ENCODE results near the gene SLC39A7. TPM values are rescaled to one million over a fixed set of nuclear protein-coding genes. Genes with fewer than 3 reads are reported as not detected.
A peak's percentile ranks its signal among the peaks of the same experiment; 100 is the strongest.
"Not testable (repeated sequence)": the region's sequence is repeated elsewhere in the genome, so short reads cannot be mapped to it uniquely, and the experiment has no call there.

Gene SLC39A7
- total RNA-seq, 5 donors from 2014 or later (not counting 1 experiment from before 2014, with no cell fraction given) = 19.1 to 44.0 (median 41.3) TPM

- H3K27me3 ChIP-seq (replicated peaks in 1 of 2; ENCODE audit: control insufficient read depth in 2 of 2, extremely low read depth in 1 of 2, insufficient read depth in 2 of 2, low read length in 1 of 2) = peaks cover 2 to 66% of the 10 kb centered on the region in 2 experiments
- H3K36me3 ChIP-seq (ENCODE audit: control insufficient read depth in 2 of 2, extremely low read depth in 1 of 2, insufficient read depth in 1 of 2, low read length in 1 of 2) = peaks cover 0 to 12% of the 10 kb centered on the region in 2 donors
- WGBS (ENCODE audit: insufficient coverage) = 85% methylated on average over 3 of the region's 9 CpGs
- Mint-ChIP-seq H3K27me3 (peaks cover 23 to 50% of the 10 kb centered on the region in 2 donors), H3K4me1 (peaks cover 19 to 26% (median 22%) of the 10 kb centered on the region in 3 donors), H3K9me3 (no peaks in the 10 kb centered on the region), H3K4me3 (peak overlapping the region in 1 of 3 donors; percentile 85), H3K36me3 (peaks cover 8% of the 10 kb centered on the region), H3K27ac (peak overlapping the region in 1 of 2 donors; percentile 74)
- POLR2A ChIA-PET = interaction anchor here (0.6 kb wide), 2 partner anchors 83 to 222 kb away, joined by 11 to 12 read pairs; no protein-coding TSS in a partner anchor
- CTCF ChIA-PET = no interaction called here
- H3K4me3 ChIP-seq (ENCODE audit: control insufficient read depth in 1 of 2, extremely low read depth in 1 of 2, low read length in 1 of 2) = no peak overlapping the region
- H3K27ac ChIP-seq (ENCODE audit: low read length) = no peak overlapping the region
- peaks cover 2 to 29% of the 10 kb centered on the region in 2 experiments for H3K4me1 ChIP-seq (ENCODE audit: control insufficient read depth in 1 of 2, extremely low read depth in 1 of 2, insufficient read depth in 2 of 2, low read length in 2 of 2)
- H3K9me3 ChIP-seq = no peaks in the 10 kb centered on the region
- no peak for DNase-seq
- peak in 2 of 4 experiments; percentile 11 to 23 for ATAC-seq (replicated peaks in 1 of 4)
These were observed 14.8 kb downstream of the SLC39A7 start for GRCh38 chr6:33215271-33216116.

GRCh38 chr6:33216117-33216649 lies 15.5 kb downstream of the SLC39A7 start:
- Mint-ChIP-seq H3K4me3 (no peak overlapping the region), H3K27ac (peak overlapping the region in 1 of 2 donors; percentile 74), H3K27me3 (peaks cover 23 to 52% of the 10 kb centered on the region in 2 donors), H3K9me3 (no peaks in the 10 kb centered on the region), H3K36me3 (peaks cover 5% of the 10 kb centered on the region), H3K4me1 (peaks cover 19 to 26% (median 20%) of the 10 kb centered on the region in 3 donors)
- no peaks in the 10 kb centered on the region for H3K9me3 ChIP-seq
- ATAC-seq (replicated peaks in 1 of 4) = peak in 2 of 4 experiments; percentile 11 to 28
- WGBS (ENCODE audit: insufficient coverage) = 73% methylated on average over 4 of the region's 4 CpGs
- peaks cover 0 to 8% of the 10 kb centered on the region in 2 donors for H3K36me3 ChIP-seq (ENCODE audit: control insufficient read depth in 2 of 2, extremely low read depth in 1 of 2, insufficient read depth in 1 of 2, low read length in 1 of 2)
- peaks cover 2 to 29% of the 10 kb centered on the region in 2 experiments for H3K4me1 ChIP-seq (ENCODE audit: control insufficient read depth in 1 of 2, extremely low read depth in 1 of 2, insufficient read depth in 2 of 2, low read length in 2 of 2)
- H3K27me3 ChIP-seq (replicated peaks in 1 of 2; ENCODE audit: control insufficient read depth in 2 of 2, extremely low read depth in 1 of 2, insufficient read depth in 2 of 2, low read length in 1 of 2) = peaks cover 2 to 70% of the 10 kb centered on the region in 2 experiments
- no peak overlapping the region for H3K27ac ChIP-seq (ENCODE audit: low read length)
- DNase-seq = peak in 1 of 35 experiments; percentile 7
- ChIA-PET POLR2A (interaction anchor here in 1 of 2 donors (0.6 kb wide), 1 partner anchor 82 kb away, joined by 12 read pairs; no protein-coding TSS in a partner anchor), CTCF (no interaction called here)
- H3K4me3 ChIP-seq (ENCODE audit: control insufficient read depth in 1 of 2, extremely low read depth in 1 of 2, low read length in 1 of 2) = no peak overlapping the region

- Mint-ChIP-seq H3K27ac (peak overlapping the region in 1 of 2 donors; percentile 28), H3K4me3 (no peak overlapping the region), H3K27me3 (peaks cover 28 to 59% of the 10 kb centered on the region in 2 donors), H3K9me3 (no peaks in the 10 kb centered on the region), H3K36me3 (peaks cover under 1% of the 10 kb centered on the region), H3K4me1 (peaks cover 19 to 24% (median 20%) of the 10 kb centered on the region in 3 donors)
- POLR2A ChIA-PET = no interaction called here
- H3K9me3 ChIP-seq = no peaks in the 10 kb centered on the region
- no peak overlapping the region for H3K27ac ChIP-seq (ENCODE audit: low read length)
- ATAC-seq (replicated peaks in 1 of 4) (no peak), DNase-seq (no peak)
- peaks cover 0 to under 1% of the 10 kb centered on the region in 2 donors for H3K36me3 ChIP-seq (ENCODE audit: control insufficient read depth in 2 of 2, extremely low read depth in 1 of 2, insufficient read depth in 1 of 2, low read length in 1 of 2)
- CTCF ChIA-PET = interaction anchor here in 1 of 2 donors (0.5 kb wide), 1 partner anchor 15 kb away, joined by 3 read pairs; no protein-coding TSS in a partner anchor
- 100% methylated on average over 2 of the region's 6 CpGs for WGBS (ENCODE audit: insufficient coverage)
- H3K4me3 ChIP-seq (ENCODE audit: control insufficient read depth in 1 of 2, extremely low read depth in 1 of 2, low read length in 1 of 2) = no peak overlapping the region
- peaks cover 2 to 27% of the 10 kb centered on the region in 2 experiments for H3K4me1 ChIP-seq (ENCODE audit: control insufficient read depth in 1 of 2, extremely low read depth in 1 of 2, insufficient read depth in 2 of 2, low read length in 2 of 2)
- H3K27me3 ChIP-seq (replicated peaks in 1 of 2; ENCODE audit: control insufficient read depth in 2 of 2, extremely low read depth in 1 of 2, insufficient read depth in 2 of 2, low read length in 1 of 2) = peaks cover 2 to 66% of the 10 kb centered on the region in 2 experiments
These were observed 16.6 kb downstream of the SLC39A7 start for GRCh38 chr6:33217246-33217645.

- Mint-ChIP-seq H3K27ac (no peak overlapping the region), H3K4me1 (peaks cover 16 to 19% (median 17%) of the 10 kb centered on the region in 3 donors), H3K4me3 (no peak overlapping the region), H3K27me3 (peaks cover 28 to 59% of the 10 kb centered on the region in 2 donors), H3K9me3 (no peaks in the 10 kb centered on the region), H3K36me3 (no peaks in the 10 kb centered on the region)
- Histone ChIP-seq H3K4me1 (ENCODE audit: control insufficient read depth in 1 of 2, extremely low read depth in 1 of 2, insufficient read depth in 2 of 2, low read length in 2 of 2) (peaks cover 2 to 23% of the 10 kb centered on the region in 2 experiments), H3K36me3 (ENCODE audit: control insufficient read depth in 2 of 2, extremely low read depth in 1 of 2, insufficient read depth in 1 of 2, low read length in 1 of 2) (no peaks in the 10 kb centered on the region), H3K27ac (ENCODE audit: low read length) (no peak overlapping the region), H3K4me3 (ENCODE audit: control insufficient read depth in 1 of 2, extremely low read depth in 1 of 2, low read length in 1 of 2) (no peak overlapping the region), H3K9me3 (no peaks in the 10 kb centered on the region), H3K27me3 (replicated peaks in 1 of 2; ENCODE audit: control insufficient read depth in 2 of 2, extremely low read depth in 1 of 2, insufficient read depth in 2 of 2, low read length in 1 of 2) (peaks cover 4 to 65% of the 10 kb centered on the region in 2 experiments)
- ChIA-PET POLR2A (no interaction called here), CTCF (no interaction called here)
- 82% methylated on average over 2 of the region's 3 CpGs for WGBS (ENCODE audit: insufficient coverage)
- DNase-seq = no peak
- no peak for ATAC-seq (replicated peaks in 1 of 4)
These were observed 17.0 kb downstream of the SLC39A7 start for GRCh38 chr6:33217681-33218080.

- H3K9me3 Mint-ChIP-seq; H3K27ac ChIP-seq (ENCODE audit: low read length); H3K4me1 ChIP-seq (ENCODE audit: control insufficient read depth in 1 of 2, extremely low read depth in 1 of 2, insufficient read depth in 2 of 2, low read length in 2 of 2); ATAC-seq (replicated peaks in 1 of 4); H3K36me3 ChIP-seq (ENCODE audit: control insufficient read depth in 2 of 2, extremely low read depth in 1 of 2, insufficient read depth in 1 of 2, low read length in 1 of 2); H3K4me3 Mint-ChIP-seq; H3K36me3 Mint-ChIP-seq; H3K9me3 ChIP-seq; H3K27ac Mint-ChIP-seq; DNase-seq; POLR2A ChIA-PET; H3K4me3 ChIP-seq (ENCODE audit: control insufficient read depth in 1 of 2, extremely low read depth in 1 of 2, low read length in 1 of 2); H3K4me1 Mint-ChIP-seq; CTCF ChIA-PET: not testable (repeated sequence)
- peaks cover 2 to 24% of the 10 kb centered on the region in 2 experiments for H3K27me3 ChIP-seq (replicated peaks in 1 of 2; ENCODE audit: control insufficient read depth in 2 of 2, extremely low read depth in 1 of 2, insufficient read depth in 2 of 2, low read length in 1 of 2)
- H3K27me3 Mint-ChIP-seq = peaks cover 26 to 44% of the 10 kb centered on the region in 2 donors
- no CpG with 5 or more reads among the region's 14 CpGs for WGBS (ENCODE audit: insufficient coverage)
These were observed 25.9 kb downstream of the SLC39A7 start for GRCh38 chr6:33226503-33227120.

- peaks cover 0 to 3% (median 0%) of the 10 kb centered on the region in 3 donors for H3K4me1 Mint-ChIP-seq
These were observed 34.6 kb downstream of the SLC39A7 start for GRCh38 chr6:33235221-33235634.

More at GRCh38 chr6:33235221-33235634, 34.6 kb downstream of the SLC39A7 start:
- Histone ChIP-seq H3K27ac (ENCODE audit: low read length) (no peak overlapping the region), H3K36me3 (ENCODE audit: control insufficient read depth in 2 of 2, extremely low read depth in 1 of 2, insufficient read depth in 1 of 2, low read length in 1 of 2) (no peaks in the 10 kb centered on the region), H3K4me1 (ENCODE audit: control insufficient read depth in 1 of 2, extremely low read depth in 1 of 2, insufficient read depth in 2 of 2, low read length in 2 of 2) (no peaks in the 10 kb centered on the region), H3K27me3 (replicated peaks in 1 of 2; ENCODE audit: control insufficient read depth in 2 of 2, extremely low read depth in 1 of 2, insufficient read depth in 2 of 2, low read length in 1 of 2) (peaks cover 4 to 43% of the 10 kb centered on the region in 2 experiments), H3K9me3 (no peaks in the 10 kb centered on the region), H3K4me3 (ENCODE audit: control insufficient read depth in 1 of 2, extremely low read depth in 1 of 2, low read length in 1 of 2) (no peak overlapping the region)
- no peak overlapping the region for H3K27ac Mint-ChIP-seq
- ATAC-seq (replicated peaks in 1 of 4) (no peak), DNase-seq (no peak)
- H3K36me3 Mint-ChIP-seq = no peaks in the 10 kb centered on the region
- peaks cover 19 to 45% of the 10 kb centered on the region in 2 donors for H3K27me3 Mint-ChIP-seq
- ChIA-PET POLR2A (no interaction called here), CTCF (interaction anchor here in 1 of 2 donors (1.3 kb wide), 1 partner anchor 14 kb away, joined by 5 read pairs; no protein-coding TSS in a partner anchor)
- 49% methylated on average over 6 of the region's 6 CpGs for WGBS (ENCODE audit: insufficient coverage)
- H3K4me3 Mint-ChIP-seq = no peak overlapping the region
- H3K9me3 Mint-ChIP-seq = no peaks in the 10 kb centered on the region
